Hepatic stellate cell (primary cell): ENCODE data around the gene ROBO2.
"Not testable (repeated sequence)": the region's sequence is repeated elsewhere in the genome, so short reads cannot be mapped to it uniquely, and the experiment has no call there.

ENCODE experiments used
- DNase-seq: peaks from one replicate; pipeline ENCODE4 v3.0.0; 2011; ENCODE audit warnings: low spot score

ROBO2 gene

GRCh38 chr3:77338195-77338594 lies 298.3 kb downstream of the ROBO2 start:
- no peak for DNase-seq

DNA sequence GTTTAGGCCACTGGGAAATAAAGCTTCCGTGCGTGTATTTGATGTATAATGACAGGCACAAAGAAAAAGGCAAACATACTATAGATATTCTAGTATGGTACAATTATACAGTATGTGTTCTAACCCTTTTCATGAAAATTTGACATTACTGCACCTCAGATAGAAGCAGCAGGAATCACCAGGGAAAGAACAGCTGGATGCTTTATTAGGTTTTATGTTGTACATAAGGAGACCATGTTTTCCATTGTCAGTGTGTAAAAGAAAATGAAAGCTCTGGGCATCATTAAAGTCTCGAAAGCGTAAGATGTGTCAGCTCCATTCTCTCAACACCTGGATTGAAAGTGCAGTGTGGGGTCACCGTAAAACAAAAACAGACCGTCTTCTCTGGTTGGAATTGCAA lies 302.1 kb downstream of the ROBO2 start:
- no peak for DNase-seq

DNA sequence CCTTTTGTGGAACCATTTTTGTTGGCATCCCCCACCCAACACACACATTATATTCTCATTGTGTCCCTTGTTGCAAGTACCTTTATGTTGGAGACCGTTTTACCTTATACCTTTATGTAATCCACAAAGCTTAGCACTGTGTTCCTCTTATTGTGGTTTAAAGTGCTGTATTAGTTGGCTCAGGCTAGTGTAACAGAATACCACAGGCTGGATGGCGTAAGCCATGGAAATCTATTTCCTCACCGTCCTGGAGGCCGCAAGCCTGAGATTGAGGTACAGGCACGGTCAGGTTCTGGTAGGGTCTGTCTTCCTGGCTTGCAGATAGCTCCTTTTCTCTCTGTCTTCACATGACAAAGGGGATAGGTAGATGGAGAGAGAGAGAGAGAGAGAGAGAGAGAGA lies 302.8 kb downstream of the ROBO2 start:
- no peak for DNase-seq

GRCh38 chr3:77345009-77345408 lies 305.1 kb downstream of the ROBO2 start:
- no peak for DNase-seq

DNA sequence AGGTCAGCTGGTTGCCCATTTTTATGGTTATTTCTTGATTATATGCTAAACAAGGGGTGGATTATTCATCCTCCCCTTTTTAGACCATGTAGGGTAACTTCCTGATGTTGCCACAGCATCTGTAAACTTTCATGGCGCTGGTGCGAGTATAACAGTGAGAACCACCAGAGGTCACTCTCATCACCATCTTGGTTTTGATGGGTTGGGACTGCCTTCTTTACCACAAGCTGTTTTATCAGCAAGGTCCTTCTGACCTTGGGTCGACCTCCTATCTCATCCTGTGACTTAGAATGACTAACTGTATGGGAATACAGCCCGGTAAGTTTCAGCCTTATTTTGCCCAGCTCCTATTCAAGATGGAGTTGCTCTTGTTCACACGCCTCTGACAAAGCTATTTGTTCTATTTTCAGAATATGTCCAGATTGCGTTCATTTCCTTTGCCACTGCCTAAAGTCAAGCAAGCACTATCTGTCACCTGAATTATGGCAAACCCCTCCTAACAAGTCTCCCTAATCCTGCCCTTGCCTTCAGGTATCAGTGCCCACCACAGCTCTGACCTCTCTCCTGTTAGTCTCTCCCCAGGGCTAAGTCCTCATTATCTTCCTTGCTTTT lies 308.5 kb downstream of the ROBO2 start:
- no peak for DNase-seq

DNA sequence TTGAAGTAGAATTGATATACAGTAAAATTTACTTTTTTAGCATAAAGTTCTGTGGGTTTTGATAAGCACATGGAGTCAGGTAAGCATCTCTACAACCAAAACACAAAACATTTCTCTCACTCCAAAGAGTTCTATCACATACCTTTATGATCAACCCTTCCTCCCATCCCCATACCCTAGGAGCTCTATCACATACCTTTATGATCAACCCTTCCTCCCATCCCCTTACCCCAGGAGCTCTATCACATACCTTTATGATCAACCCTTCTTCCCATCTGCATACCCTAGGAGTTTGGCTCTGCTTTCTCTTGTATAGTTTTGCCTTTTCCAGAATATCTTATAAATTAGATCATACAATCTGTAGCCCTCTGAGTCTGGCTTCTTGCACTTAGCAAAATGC lies 315.1 kb downstream of the ROBO2 start:
- no peak for DNase-seq

GRCh38 chr3:77362936-77363335 lies 323.0 kb downstream of the ROBO2 start:
- no peak for DNase-seq

DNA sequence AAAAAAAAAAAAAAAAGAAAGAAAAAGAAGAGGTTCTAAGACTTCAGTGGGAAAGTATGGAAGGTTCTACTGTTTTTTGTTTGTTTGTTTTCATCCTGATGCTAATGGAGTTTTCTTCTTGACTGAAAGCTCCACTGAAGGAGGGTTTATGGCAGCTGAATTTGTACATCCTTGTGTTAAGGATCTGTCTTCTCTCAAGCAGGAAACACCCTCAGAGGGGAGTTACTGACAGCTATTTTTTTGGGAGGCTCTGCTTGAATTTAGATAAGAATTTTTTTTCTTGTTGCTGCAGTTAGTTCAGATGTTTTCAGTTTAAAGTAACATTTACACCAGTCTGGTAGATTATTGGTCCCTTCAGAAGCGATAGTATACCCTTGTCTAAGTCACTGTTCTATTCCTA lies 325.3 kb downstream of the ROBO2 start:
- DNase-seq = no peak

GRCh38 chr3:77370413-77370812 lies 330.5 kb downstream of the ROBO2 start:
- DNase-seq = no peak

DNA sequence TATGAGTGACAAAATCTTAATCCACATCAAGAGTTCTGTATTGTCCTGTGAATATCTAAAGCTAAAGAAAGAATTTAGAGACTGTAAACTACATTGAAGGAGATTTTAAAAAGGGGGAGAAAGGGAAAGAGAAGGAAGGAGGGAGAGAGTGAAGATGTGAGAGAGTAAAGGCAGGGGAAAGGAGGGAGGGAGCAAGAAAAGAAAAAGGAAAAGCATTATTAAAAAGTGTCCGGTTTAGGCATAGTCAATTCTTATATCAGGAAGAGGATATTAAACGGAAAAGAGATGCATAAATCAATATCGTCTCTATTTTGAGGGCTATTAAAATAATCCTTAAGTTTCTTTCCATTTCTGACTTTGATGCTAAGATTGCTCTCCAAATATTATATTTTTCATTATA lies 332.1 kb downstream of the ROBO2 start:
- no peak for DNase-seq

GRCh38 chr3:77372634-77373346 lies 332.9 kb downstream of the ROBO2 start:
- DNase-seq = no peak

DNA sequence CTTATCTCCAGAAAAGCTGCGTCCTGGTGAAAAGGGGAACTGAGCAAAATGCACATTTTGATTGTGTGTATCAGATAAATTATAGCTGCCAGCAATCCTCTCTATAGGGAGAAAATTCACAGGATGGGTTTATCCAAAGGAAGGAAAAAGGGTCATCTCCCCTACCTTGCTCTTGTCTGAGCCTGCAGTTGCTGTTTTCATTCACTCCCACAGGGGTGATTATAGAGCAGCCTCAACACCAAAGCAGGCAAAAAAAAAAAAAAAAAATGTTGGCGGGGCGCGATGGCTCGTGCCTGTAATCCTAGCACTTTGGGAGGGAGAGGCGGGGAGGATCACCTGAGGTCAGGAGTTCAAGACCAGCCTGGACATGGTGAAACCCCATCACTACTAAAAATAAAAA lies 333.7 kb downstream of the ROBO2 start:
- no peak for DNase-seq

DNA sequence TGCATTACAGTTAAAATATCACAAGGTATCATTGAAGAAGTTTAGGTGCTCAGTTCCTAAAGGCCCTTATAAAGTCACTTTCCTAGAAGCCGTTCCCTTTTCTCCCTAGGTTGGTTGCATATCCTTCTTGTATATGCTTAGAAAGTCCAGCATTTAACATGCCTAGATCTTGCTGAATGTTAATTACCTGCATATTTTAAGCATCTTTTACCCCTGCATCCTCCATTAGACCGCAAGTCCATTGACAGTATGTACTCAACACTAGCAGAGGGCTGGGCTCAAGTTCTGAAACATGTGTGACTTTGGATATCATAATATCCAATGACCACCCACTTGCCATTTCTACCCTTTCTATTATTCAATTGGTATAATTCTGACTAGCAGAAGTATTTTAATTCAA lies 336.6 kb downstream of the ROBO2 start:
- no peak for DNase-seq

GRCh38 chr3:77377717-77378116 lies 337.8 kb downstream of the ROBO2 start:
- no peak for DNase-seq

DNA sequence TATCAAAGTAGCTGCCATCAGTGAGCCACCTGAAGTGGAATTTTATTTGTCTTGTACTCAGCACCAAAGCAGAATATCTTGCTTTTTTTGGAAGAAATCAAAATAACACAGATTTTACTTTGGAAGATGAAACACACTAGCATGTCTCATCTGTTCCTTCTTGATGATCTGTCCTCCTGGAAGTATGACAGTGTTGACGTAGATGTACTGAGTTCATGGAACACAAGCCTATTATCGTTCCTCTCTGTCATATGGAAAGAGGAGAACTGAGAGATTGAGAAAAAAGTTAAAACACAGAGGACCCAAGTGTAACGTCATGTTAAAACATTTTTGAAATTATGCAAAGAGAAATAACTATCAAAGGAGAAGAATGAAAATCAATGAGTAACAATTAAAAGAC lies 340.2 kb downstream of the ROBO2 start:
- DNase-seq = no peak

DNA sequence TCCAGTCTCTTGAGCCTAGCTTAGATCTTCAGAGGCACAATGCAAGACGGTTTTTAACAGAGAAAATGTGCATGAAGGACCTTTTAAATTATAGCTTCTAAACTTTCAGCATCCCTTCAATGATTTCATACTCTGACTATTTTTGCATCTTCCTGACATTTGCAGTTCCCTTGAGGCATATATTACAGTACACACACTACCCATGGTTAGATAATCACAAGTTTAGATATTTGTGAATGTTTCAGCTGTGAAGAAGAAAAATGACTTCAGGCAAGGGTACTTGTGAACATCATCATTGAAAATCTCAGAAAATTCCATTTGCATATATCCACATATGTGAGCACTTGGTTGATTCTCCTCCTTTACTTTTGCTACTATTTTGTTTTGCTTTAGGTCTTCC lies 341.5 kb downstream of the ROBO2 start:
- no peak for DNase-seq

DNA sequence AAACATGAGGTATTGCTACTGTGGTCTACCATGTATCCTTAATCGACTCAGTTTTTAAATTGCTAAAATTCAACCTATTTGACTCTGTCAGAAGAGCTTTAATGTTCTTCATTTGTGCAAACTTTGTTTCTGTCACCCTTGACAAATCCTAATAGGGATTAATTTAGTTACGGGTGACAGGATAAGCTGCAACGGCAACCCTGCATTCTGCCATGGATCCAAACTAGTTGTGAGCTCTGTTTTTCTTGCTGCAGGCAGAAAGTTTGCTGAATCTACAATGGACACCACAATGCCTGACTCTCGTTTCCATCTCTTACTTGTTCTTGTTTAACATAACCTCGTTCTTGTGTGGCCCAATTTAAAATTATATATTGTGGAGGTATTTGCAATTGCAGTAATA lies 352.3 kb downstream of the ROBO2 start:
- DNase-seq = no peak

GRCh38 chr3:77394046-77394445 lies 354.1 kb downstream of the ROBO2 start:
- no peak for DNase-seq

DNA sequence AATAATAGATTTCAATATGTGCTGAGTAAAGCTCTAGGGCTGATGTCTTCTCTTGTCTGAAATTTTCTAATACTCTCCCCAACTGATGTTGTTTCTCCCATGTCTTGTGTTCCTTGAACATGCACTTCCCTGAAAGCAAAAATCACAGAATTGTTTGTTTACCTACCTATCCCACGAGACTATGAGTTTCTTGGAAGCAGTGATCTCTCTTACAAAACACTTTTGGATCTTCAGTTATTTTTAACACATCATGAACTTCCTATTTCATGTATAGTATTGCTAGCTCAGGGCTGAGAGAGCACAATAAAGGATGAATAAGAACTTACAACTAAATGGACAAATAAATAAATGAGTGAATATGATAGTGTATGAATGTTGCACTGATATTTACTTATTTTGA lies 365.0 kb downstream of the ROBO2 start:
- DNase-seq = no peak

- DNase-seq = no peak
These were observed 367.5 kb downstream of the ROBO2 start for GRCh38 chr3:77407441-77407840.

- not testable (repeated sequence) for DNase-seq
These were observed 370.4 kb downstream of the ROBO2 start for GRCh38 chr3:77410334-77410733.

DNA sequence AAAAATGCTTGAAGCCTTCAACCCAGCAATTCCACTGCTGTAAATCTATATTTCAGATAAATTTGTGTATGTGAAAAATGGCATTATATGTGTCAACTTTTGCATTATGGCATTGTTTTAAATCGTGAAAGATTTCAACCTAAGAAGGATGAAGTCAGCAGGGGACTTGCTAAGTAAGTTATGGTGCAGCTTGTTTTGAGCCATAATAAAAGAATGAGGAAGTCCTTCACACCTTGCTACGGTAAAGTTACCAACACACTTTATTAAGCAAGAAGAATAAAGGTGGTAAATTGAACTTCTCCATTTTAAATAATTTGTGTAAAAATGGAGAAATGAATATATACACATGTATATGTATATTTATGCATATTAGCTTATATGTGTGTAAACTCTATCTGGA lies 371.4 kb downstream of the ROBO2 start:
- no peak for DNase-seq

GRCh38 chr3:77412021-77412438 lies 372.1 kb downstream of the ROBO2 start:
- DNase-seq = no peak

- DNase-seq = no peak
These were observed 372.7 kb downstream of the ROBO2 start for GRCh38 chr3:77412584-77412983.
